Frontal cortex (tissue), 4 donors: ENCODE measurements around the gene KCNMB1. TPM values are rescaled to one million over a fixed set of nuclear protein-coding genes. Genes with fewer than 3 reads are reported as not detected.
"Not testable (repeated sequence)": the region's sequence is repeated elsewhere in the genome, so short reads cannot be mapped to it uniquely, and the experiment has no call there.

Source experiments
- DNase-seq, 2 donors: peaks; one replicate each; pipeline ENCODE4 v3.0.0; 2012; ENCODE audit warnings: low spot score in 2 of 2
- FAIRE-seq: peaks from 2 replicates; lab custom pipeline; 2012; peaks lifted over from hg19 to GRCh38; lab: Jason Lieb, UNC
- total RNA-seq: library from RNA; depleted of rRNA; stranded (reverse); fragments of >200 nt; gene quantifications from one replicate; pipeline ENCODE4 v1.2.3, GENCODE V29; 2014
- donor health status: control.
- donor health status: control.
- donor health status: control.

Gene KCNMB1
- total RNA-seq, 1 donor from 2014 or later: under 0.01 TPM

GRCh38 chr5:170382790-170383189 lies 6.4 kb downstream of the KCNMB1 start:
- DNase-seq (no peak), FAIRE-seq (no peak)

- DNase-seq (no peak), FAIRE-seq (no peak)
Observed at GRCh38 chr5:170380361-170380951, 8.7 kb downstream of the KCNMB1 start.

GRCh38 chr5:170378740-170379139 lies 10.4 kb downstream of the KCNMB1 start:
- DNase-seq (no peak), FAIRE-seq (no peak)

- DNase-seq (no peak), FAIRE-seq (no peak)
Observed at GRCh38 chr5:170377027-170377426, 12.1 kb downstream of the KCNMB1 start.

DNA sequence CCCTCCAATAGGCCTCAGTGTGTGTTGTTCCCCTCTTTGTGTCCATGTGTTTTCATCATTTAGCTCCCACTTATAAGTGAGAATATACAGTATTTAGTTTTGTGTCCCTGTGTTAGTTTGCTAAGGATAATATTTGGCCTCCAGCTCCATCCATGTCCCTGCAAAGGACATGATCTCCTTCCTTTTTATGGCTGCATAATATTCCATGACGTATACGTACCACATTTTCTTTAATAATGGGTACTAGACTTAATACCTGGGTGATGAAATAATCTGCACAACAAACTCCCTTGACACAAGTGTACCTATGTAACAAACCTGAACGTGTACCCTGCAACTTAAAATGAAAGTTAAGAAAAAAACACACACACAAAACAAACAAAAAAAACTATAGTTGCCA lies 12.6 kb downstream of the KCNMB1 start:
- FAIRE-seq, DNase-seq: not testable (repeated sequence)

DNA sequence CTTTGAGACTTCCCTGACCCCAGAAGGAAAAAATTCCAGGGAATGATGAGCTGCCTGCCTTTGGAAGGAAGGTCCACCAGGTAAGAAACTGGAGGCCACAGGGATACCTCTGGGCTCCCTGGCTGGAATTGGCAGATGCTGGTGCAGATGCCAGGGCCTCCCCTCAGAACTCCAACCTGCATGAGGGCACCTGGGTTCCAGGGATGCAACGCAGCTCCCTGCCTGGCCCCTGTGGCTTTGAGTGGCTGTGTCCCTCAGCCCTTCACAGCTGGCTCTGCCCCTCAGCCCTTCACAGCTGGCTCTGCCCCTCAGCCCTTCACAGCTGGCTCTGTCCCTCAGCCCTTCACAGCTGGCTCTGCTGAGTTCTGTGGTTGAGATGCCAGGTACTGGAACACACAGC lies 13.9 kb downstream of the KCNMB1 start:
- no peak for FAIRE-seq
- no peak for DNase-seq

DNA sequence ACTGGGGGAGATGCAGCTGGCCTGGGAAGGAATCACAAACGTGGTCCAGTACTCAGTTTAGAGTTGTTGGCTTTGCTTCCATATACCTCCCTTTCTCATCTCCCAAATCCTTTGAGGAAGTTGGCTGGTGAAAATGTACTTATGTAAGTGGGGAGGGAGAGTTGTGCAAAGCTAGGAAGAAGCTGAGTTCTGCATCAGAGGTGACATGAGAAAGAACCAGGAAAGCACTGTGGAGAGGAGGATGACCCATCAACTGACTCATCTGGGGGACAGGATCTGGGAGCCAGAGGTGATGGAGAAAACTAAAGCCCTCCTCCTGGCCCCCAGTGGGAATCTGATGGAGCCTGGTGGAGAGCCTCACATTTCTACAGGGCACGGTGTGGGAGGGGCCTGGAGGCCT lies 16.2 kb downstream of the KCNMB1 start:
- DNase-seq: no peak
- no peak for FAIRE-seq

- FAIRE-seq (no peak), DNase-seq (no peak)
Observed at GRCh38 chr5:170368586-170368985, 20.6 kb downstream of the KCNMB1 start.

DNA sequence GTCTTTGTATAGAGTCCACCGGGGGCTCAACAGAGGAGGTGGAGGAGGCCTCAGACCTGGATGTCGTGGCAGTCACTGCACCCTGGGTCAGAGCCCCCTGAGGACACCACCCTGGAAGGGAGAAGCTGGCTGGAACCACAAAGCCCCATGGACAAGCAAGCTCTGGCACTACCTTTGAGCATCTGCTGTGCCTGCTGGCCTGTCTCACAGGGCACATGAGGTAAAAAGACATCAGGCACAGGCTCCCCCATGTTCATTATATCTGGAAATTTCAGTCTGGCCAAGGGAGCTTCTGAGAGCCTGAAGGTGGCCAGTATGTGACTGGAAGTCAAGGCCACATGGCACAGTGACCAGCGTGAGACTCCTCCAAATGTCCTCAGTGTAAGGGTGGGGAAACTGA lies 22.9 kb downstream of the KCNMB1 start:
- DNase-seq (no peak), FAIRE-seq (no peak)

- no peak for FAIRE-seq
- no peak for DNase-seq
Observed at GRCh38 chr5:170365831-170366230, 23.3 kb downstream of the KCNMB1 start.

- DNase-seq (no peak), FAIRE-seq (no peak)
Observed at GRCh38 chr5:170365011-170365410, 24.2 kb downstream of the KCNMB1 start.

DNA sequence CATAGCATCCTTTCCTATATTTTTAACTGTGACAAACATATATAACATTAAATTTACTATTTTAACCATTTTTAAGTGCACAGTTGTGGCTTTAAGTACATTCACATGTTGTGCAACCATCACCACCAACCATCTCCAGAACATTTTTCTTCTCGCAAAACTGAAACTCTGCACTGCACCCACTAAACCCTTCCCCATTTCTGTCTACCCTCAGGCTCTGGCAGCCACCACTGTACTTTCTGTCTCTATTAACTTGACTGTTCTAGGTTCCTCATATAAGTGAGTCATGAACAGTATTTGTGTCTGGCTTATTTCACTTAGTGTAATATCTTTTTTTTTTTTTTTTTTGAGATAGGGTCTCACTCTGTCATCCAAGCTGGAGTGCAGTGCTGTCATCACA lies 25.5 kb downstream of the KCNMB1 start:
- FAIRE-seq: no peak

DNA sequence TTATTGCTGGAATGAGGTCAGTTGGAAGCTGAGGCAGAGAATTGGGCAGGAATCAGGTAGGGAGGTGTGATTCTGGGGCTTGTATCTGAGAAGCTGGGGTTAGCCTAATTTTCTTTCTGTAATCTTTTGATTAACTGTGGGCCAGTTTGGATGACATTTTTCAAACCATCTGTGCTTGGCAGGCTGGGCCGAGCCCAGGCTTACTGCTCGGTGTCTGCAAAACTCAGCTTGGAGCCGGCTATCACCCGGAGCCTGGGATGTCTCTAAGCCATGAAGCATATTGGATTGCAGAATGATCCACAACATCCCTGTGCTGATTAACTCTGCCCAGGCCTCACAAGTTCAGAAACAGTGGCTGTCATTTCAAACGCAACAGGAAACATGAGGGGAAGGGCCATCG lies 26.5 kb downstream of the KCNMB1 start:
- DNase-seq: no peak
- no peak for FAIRE-seq

More for the DNA sequence above, 25.5 kb downstream of the KCNMB1 start:
- no peak for DNase-seq

DNA sequence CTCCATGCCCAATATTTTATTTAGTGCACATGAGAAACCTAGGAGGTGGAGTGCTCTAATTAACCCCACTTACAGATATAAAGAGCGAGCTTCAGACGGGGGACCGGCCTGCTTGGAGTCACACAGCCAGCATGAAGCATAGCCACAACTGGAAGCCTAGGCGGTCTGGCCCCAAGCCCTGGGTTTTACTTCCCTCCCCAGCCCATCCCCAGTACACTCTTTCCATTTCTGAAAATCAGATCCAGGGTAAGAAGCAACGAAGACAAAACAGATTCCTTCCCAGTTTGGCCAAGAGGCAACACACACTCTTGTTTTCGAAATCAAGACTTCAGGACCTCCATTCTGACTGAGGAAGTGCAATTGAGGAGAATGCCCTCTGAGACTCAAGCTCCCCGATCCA lies 27.1 kb downstream of the KCNMB1 start:
- DNase-seq: no peak
- FAIRE-seq: no peak

DNA sequence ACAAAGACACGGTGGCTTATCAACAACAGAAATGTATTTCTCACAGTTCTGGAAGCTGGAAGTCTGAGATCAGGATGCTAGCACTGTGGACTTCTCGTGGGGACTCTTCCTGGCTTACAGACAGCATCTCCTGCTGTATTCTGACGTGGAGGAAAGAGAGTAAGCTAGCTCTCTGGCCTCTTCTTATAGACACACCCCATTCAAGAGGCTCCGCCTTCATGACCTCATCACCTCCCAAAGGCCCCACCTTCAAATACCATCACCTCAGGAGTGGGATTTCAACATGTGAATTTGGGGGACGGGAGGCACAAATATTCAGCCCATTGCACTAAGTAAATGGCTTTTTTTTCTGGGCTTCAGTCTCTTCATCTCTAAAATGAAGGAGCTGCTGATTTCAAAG lies 27.6 kb downstream of the KCNMB1 start:
- FAIRE-seq: no peak
- no peak for DNase-seq

GRCh38 chr5:170361116-170361515 lies 28.1 kb downstream of the KCNMB1 start:
- DNase-seq (no peak), FAIRE-seq (no peak)

- FAIRE-seq: no peak
Observed at GRCh38 chr5:170360709-170361108, 28.5 kb downstream of the KCNMB1 start.

DNA sequence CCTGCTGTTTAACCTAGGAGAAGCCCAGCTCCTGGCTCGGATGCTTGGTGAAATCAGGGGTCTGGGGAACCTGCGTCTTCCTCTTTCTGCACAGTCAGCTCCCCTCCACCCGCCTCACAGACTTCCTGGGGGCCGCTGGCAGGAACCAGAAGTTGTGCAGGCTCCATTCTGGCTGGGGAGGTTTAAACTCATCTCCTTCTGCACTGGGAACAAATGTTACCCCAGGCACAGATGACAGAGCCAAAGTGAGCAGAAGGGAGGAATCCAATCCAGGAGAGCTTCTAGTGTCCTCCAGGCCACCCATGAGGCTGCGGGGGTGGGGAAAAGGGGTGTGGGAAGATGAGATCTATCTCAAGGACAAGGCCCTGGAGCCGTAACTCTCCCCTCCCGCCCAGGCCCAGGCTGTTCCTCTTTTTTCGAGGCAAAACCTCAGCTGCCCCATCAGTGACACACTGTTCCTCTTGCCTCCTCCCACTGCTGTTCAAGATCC lies 31.2 kb downstream of the KCNMB1 start:
- DNase-seq (no peak), FAIRE-seq (no peak)

More at GRCh38 chr5:170360709-170361108, 28.5 kb downstream of the KCNMB1 start:
- no peak for DNase-seq

GRCh38 chr5:170355601-170356098 lies 33.5 kb downstream of the KCNMB1 start:
- DNase-seq (no peak), FAIRE-seq (no peak)

DNA sequence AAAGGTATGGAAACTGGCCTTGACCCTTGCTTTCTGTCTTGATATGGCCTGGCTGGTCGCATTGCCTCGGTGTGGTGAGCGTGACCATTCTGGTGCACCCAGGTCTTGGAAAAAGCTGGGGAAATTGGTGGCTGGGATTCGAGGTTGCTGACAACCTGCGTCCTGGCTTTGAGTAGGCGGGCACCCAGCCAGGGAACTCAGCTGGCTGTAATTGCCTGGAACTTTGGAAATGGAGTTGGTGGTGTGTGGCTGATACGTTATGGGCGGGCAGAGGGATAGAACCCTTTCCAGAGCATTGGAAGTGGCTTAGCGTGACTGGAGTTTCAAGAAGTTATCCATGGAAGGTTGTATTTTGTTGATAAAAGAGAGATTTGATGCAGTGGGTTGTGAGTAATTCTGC lies 35.2 kb downstream of the KCNMB1 start:
- FAIRE-seq (no peak), DNase-seq (no peak)

GRCh38 chr5:170353011-170353761 lies 36.0 kb downstream of the KCNMB1 start:
- DNase-seq (no peak), FAIRE-seq (no peak)
